Measurements from ENCODE around the gene SSU72. TPM values are rescaled to one million over a fixed set of nuclear protein-coding genes. Genes with fewer than 3 reads are reported as not detected.
"Not testable (repeated sequence)": the region's sequence is repeated elsewhere in the genome, so short reads cannot be mapped to it uniquely, and the experiment has no call there.

SSU72 gene
- polyA plus RNA-seq, 1 donor (not counting 4 experiments of a cell fraction or from before 2014, with no cell fraction given): 79.7 TPM

DNA sequence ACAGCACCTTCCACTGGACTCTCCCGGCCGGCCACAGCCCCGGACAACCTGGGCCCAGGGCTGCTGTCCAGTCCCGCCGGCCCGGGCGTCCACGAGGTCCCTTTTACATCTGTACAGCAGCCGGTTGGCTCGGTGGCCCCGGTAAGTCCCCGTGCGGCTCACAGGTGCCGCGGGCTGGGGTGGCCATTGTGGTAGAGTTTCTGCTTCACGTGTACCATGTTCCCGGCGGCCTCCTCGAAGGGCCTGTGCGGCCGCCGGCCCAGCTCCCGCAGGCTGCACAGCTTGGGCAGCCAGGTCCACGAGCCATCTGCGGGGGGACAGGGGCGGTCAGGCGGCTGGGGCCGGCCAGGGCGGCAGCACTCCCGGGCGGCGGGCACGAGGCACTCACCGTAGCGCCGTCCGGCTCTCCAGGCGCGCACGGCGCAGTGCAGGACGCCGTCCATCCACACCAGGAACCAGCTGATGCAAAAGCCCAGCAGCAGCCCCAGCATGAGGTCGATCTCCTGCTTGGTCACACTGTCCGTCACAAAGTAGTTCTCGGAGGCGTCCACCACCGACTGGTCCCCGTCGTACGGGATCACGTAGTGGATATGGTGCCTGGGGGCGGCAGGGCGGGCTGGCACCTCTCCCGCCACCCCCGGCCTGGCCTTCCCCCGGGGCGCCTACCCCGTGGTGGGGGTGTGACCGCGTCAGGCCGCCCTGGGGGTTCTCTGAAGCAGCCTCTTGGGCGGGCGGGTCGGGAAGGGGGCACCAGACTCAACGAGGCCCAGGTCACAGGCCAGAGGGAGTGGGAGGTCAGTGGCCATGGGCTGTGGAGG, 39.3 kb downstream of the SSU72 start:
- no peaks in the 10 kb centered on the region for H3K9me3 ChIP-seq (ENCODE audit: control insufficient read depth, low read depth, low read length)
- no peak overlapping the region for H3K4me2 ChIP-seq (ENCODE audit: control insufficient read depth, extremely low read depth, insufficient read depth, low read depth, low read length)
- H2AFZ ChIP-seq (ENCODE audit: control insufficient read depth, low read length): no peak overlapping the region
- no peaks in the 10 kb centered on the region for H3K27me3 ChIP-seq (ENCODE audit: control insufficient read depth, extremely low read depth, insufficient read depth, low read length)
- H3K4me1 ChIP-seq (ENCODE audit: control insufficient read depth, extremely low read depth, insufficient read depth, low read length): no peaks in the 10 kb centered on the region
- no peak for FAIRE-seq
- H3K9me1 ChIP-seq (ENCODE audit: control insufficient read depth, extremely low read depth, insufficient read depth, low read length): no peaks in the 10 kb centered on the region
- no peaks in the 10 kb centered on the region for H4K20me1 ChIP-seq (ENCODE audit: control insufficient read depth, extremely low read depth, insufficient read depth, low read length)
- no peak for DNase-seq (ENCODE audit: low read depth, low spot score)
- H3K36me3 ChIP-seq (ENCODE audit: control insufficient read depth in 2 of 2, extremely low read depth in 1 of 2, insufficient read depth in 2 of 2, low read length in 2 of 2): peaks cover 0 to 1% of the 10 kb centered on the region in 2 experiments
- no peak overlapping the region for H3K9ac ChIP-seq (ENCODE audit: control insufficient read depth, extremely low read depth, insufficient read depth, low read length)
- dilution Hi-C loops (cut with MboI; ENCODE audit: extremely low pct_ligation_motif_present, low sequenced_read_pairs): no loop called here
- TF ChIP-seq EZH2 (IDR thresholded peaks at IDR 0.05; ENCODE audit: low read length): no peak
- TF ChIP-seq, protein P1, sequence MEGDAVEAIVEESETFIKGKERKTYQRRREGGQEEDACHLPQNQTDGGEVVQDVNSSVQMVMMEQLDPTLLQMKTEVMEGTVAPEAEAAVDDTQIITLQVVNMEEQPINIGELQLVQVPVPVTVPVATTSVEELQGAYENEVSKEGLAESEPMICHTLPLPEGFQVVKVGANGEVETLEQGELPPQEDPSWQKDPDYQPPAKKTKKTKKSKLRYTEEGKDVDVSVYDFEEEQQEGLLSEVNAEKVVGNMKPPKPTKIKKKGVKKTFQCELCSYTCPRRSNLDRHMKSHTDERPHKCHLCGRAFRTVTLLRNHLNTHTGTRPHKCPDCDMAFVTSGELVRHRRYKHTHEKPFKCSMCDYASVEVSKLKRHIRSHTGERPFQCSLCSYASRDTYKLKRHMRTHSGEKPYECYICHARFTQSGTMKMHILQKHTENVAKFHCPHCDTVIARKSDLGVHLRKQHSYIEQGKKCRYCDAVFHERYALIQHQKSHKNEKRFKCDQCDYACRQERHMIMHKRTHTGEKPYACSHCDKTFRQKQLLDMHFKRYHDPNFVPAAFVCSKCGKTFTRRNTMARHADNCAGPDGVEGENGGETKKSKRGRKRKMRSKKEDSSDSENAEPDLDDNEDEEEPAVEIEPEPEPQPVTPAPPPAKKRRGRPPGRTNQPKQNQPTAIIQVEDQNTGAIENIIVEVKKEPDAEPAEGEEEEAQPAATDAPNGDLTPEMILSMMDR (optimal IDR thresholded peaks at IDR 0.05 in 1 of 3, IDR thresholded peaks at IDR 0.05 in 1 of 3, conservative IDR thresholded peaks at IDR 0.05 in 1 of 3; ENCODE audit: extremely low read depth in 1 of 3, insufficient read depth in 2 of 3, low read length in 3 of 3): no peak
- H3K4me3 ChIP-seq (ENCODE audit: control insufficient read depth in 2 of 3, extremely low read depth in 1 of 3, insufficient read depth in 2 of 3, low read depth in 1 of 3, low read length in 3 of 3): no peak overlapping the region
- no peak overlapping the region for H3K27ac ChIP-seq (ENCODE audit: control insufficient read depth, insufficient read depth, low read length)
- no peaks in the 10 kb centered on the region for H3K79me2 ChIP-seq (ENCODE audit: control insufficient read depth, insufficient read depth, low read length)

DNA sequence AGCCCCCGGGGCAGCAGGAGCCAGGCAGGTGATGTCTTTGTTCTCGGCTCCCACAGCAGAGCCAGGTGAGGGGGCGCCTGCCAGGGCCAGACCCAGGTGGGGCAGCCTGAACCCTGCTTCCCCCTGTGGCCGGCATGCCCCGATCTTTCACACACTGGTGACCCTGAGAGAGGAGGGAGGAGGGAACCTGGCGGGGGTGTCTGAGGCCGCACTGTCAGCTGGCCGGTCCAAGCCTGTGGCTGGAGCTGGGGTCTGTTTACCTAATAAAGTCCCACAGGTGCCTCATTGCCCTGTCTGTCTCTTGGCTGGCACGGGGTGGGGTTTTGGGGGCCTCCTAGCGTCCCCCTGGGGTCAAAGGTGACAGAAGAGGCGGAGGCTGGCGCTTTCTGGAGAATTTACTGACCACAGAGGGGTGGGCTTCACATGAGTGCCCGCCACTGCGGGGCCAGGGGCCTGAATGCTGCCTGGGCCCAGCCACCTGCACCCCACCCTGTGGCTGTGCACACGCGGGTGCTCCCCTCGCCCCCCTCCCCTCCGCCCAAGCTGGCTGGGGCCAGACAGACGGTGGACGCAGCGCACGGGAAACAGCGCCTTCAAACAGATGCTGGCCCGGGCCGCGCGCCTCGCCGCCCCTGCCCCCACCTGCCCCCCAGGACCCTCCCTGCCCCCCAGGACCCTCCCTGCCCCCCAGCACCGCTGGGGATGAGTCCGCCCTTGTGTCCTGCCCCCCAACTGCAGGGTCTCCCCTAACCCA, 40.1 kb downstream of the SSU72 start:
- Histone ChIP-seq H3K4me2 (ENCODE audit: control insufficient read depth, extremely low read depth, insufficient read depth, low read depth, low read length) (no peak overlapping the region), H3K9me1 (ENCODE audit: control insufficient read depth, extremely low read depth, insufficient read depth, low read length) (no peaks in the 10 kb centered on the region), H3K9me3 (ENCODE audit: control insufficient read depth, low read depth, low read length) (no peaks in the 10 kb centered on the region), H3K79me2 (ENCODE audit: control insufficient read depth, insufficient read depth, low read length) (no peaks in the 10 kb centered on the region), H3K27ac (ENCODE audit: control insufficient read depth, insufficient read depth, low read length) (no peak overlapping the region), H3K9ac (ENCODE audit: control insufficient read depth, extremely low read depth, insufficient read depth, low read length) (no peak overlapping the region), H4K20me1 (ENCODE audit: control insufficient read depth, extremely low read depth, insufficient read depth, low read length) (no peaks in the 10 kb centered on the region), H3K27me3 (ENCODE audit: control insufficient read depth, extremely low read depth, insufficient read depth, low read length) (no peaks in the 10 kb centered on the region), H3K4me1 (ENCODE audit: control insufficient read depth, extremely low read depth, insufficient read depth, low read length) (no peaks in the 10 kb centered on the region), H3K36me3 (ENCODE audit: control insufficient read depth in 2 of 2, extremely low read depth in 1 of 2, insufficient read depth in 2 of 2, low read length in 2 of 2) (peaks cover 5 to 7% of the 10 kb centered on the region in 2 experiments), H2AFZ (ENCODE audit: control insufficient read depth, low read length) (no peak overlapping the region), H3K4me3 (ENCODE audit: control insufficient read depth in 2 of 3, extremely low read depth in 1 of 3, insufficient read depth in 2 of 3, low read depth in 1 of 3, low read length in 3 of 3) (no peak overlapping the region)
- dilution Hi-C loops (cut with MboI; ENCODE audit: extremely low pct_ligation_motif_present, low sequenced_read_pairs): no loop called here
- TF ChIP-seq EZH2 (IDR thresholded peaks at IDR 0.05; ENCODE audit: low read length): no peak
- TF ChIP-seq, protein P1 (optimal IDR thresholded peaks at IDR 0.05 in 1 of 3, IDR thresholded peaks at IDR 0.05 in 1 of 3, conservative IDR thresholded peaks at IDR 0.05 in 1 of 3; ENCODE audit: extremely low read depth in 1 of 3, insufficient read depth in 2 of 3, low read length in 3 of 3): no peak
- FAIRE-seq (no peak), DNase-seq (ENCODE audit: low read depth, low spot score) (no peak)

DNA sequence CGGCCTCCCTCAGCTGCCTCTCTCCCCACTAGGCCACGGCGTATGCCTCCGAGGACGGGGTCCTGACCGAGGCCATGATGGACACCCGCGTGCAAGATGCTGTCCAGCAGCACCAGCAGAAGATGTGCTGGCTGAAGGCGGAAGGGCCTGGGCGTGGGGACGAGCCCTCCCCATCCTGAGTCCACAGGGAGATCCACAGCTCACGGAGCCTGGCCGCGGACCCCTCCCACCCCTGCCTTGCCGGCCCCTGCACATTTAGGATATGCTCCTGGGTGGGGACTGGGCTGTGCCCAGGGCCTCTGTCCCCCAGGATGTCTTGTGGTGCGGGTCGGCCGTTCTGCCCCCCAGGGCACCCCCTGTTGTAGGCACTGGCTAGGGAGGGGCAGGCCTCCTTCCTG, 40.8 kb downstream of the SSU72 start:
- H3K36me3 ChIP-seq (ENCODE audit: control insufficient read depth in 2 of 2, extremely low read depth in 1 of 2, insufficient read depth in 2 of 2, low read length in 2 of 2); H4K20me1 ChIP-seq (ENCODE audit: control insufficient read depth, extremely low read depth, insufficient read depth, low read length); H3K9me1 ChIP-seq (ENCODE audit: control insufficient read depth, extremely low read depth, insufficient read depth, low read length); H3K4me3 ChIP-seq (ENCODE audit: control insufficient read depth in 2 of 3, extremely low read depth in 1 of 3, insufficient read depth in 2 of 3, low read depth in 1 of 3, low read length in 3 of 3); H3K27ac ChIP-seq (ENCODE audit: control insufficient read depth, insufficient read depth, low read length); FAIRE-seq; H3K4me1 ChIP-seq (ENCODE audit: control insufficient read depth, extremely low read depth, insufficient read depth, low read length); H2AFZ ChIP-seq (ENCODE audit: control insufficient read depth, low read length); H3K27me3 ChIP-seq (ENCODE audit: control insufficient read depth, extremely low read depth, insufficient read depth, low read length); DNase-seq (ENCODE audit: low read depth, low spot score); H3K79me2 ChIP-seq (ENCODE audit: control insufficient read depth, insufficient read depth, low read length); dilution Hi-C loops (cut with MboI; ENCODE audit: extremely low pct_ligation_motif_present, low sequenced_read_pairs); H3K9me3 ChIP-seq (ENCODE audit: control insufficient read depth, low read depth, low read length); H3K9ac ChIP-seq (ENCODE audit: control insufficient read depth, extremely low read depth, insufficient read depth, low read length); H3K4me2 ChIP-seq (ENCODE audit: control insufficient read depth, extremely low read depth, insufficient read depth, low read depth, low read length): not testable (repeated sequence)

All from keratinocyte (primary cell).